Measurements from ENCODE around the gene INHA. TPM values are rescaled to one million over a fixed set of nuclear protein-coding genes. Genes with fewer than 3 reads are reported as not detected.
A peak's percentile ranks its signal among the peaks of the same experiment; 100 is the strongest.

The INHA gene
- total and polyA plus RNA-seq, 2 donors = 0.05 to 0.71 TPM

DNA sequence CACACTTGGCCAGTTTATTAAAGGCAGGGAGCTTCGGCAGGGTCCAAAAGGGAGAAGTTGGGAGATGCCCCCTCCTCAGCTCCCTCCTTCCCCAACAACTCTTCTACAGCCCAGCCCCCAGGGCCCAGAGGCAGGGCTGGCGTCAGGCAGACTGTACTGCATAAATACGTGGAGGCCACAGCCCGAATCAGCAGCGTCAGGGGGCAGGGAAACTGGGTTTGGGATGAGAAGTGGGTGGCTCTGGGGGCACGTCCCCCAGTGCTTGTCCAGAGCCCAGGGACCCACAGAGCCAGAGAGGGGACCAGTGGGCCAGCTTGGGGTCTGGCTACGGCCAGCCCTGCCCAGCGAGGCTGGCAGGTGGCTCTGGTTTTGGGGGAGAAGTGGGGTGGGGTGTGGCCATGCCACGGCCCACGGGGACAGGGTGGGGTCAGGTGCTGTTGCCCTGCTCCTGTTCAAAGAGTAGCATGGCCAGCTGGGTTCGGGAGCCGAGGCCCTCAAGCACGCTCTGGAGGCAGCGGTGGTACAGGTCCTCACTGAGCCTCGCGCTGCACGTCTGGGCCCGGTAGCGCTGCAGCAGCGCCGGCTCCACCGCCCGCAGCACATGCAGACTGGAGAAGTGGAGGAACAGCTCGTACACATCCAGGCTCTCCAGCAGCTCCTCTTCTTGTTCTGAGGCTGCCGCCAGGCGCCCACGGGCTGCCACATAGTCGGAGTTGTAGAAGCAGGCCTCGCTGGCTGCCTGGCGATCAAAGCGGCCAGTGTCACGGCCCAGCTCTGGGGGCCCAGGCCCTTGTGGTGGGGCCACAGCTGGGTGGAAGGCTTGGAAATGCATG is 32.9 kb upstream of the INHA start:
- Histone ChIP-seq H3K4me1 (ENCODE audit: control insufficient read depth in 2 of 2, insufficient read depth in 2 of 2, low read length in 2 of 2) (peaks cover 13 to 23% of the 10 kb centered on the region in 2 donors), H3K27me3 (ENCODE audit: control insufficient read depth in 2 of 2, insufficient read depth in 1 of 2, low read length in 1 of 2) (peaks cover 0 to 58% of the 10 kb centered on the region in 2 donors), H3K36me3 (ENCODE audit: control insufficient read depth in 2 of 2, insufficient read depth in 2 of 2, low read length in 1 of 2) (peaks cover 3 to 18% of the 10 kb centered on the region in 2 donors), H3K27ac (ENCODE audit: low read depth in 1 of 2, low read length in 1 of 2) (no peak overlapping the region), H3K9me3 (ENCODE audit: control insufficient read depth in 2 of 2, insufficient read depth in 1 of 2, low read length in 1 of 2) (peaks cover 0 to 1% of the 10 kb centered on the region in 2 donors), H3K4me3 (ENCODE audit: low read length in 2 of 2) (no peak overlapping the region)
- WGBS = 96% methylated on average over 32 of the region's 32 CpGs
- no peak for DNase-seq (ENCODE audit: low read depth in 6 of 9, low spot score in 9 of 9)

GRCh38 chr2:219539926-219540678 is 32.0 kb upstream of the INHA start:
- no peak overlapping the region for H3K27ac ChIP-seq (ENCODE audit: low read depth in 1 of 2, low read length in 1 of 2)
- DNase-seq (ENCODE audit: low read depth in 6 of 9, low spot score in 9 of 9) = no peak
- H3K4me1 ChIP-seq (ENCODE audit: control insufficient read depth in 2 of 2, insufficient read depth in 2 of 2, low read length in 2 of 2) = peaks cover 13 to 27% of the 10 kb centered on the region in 2 donors
- H3K4me3 ChIP-seq (ENCODE audit: low read length in 2 of 2) = no peak overlapping the region
- WGBS = 98% methylated on average over 46 of the region's 46 CpGs
- H3K27me3 ChIP-seq (ENCODE audit: control insufficient read depth in 2 of 2, insufficient read depth in 1 of 2, low read length in 1 of 2) = peaks cover 5 to 57% of the 10 kb centered on the region in 2 donors
- peaks cover 3 to 18% of the 10 kb centered on the region in 2 donors for H3K36me3 ChIP-seq (ENCODE audit: control insufficient read depth in 2 of 2, insufficient read depth in 2 of 2, low read length in 1 of 2)
- peaks cover 0 to under 1% of the 10 kb centered on the region in 2 donors for H3K9me3 ChIP-seq (ENCODE audit: control insufficient read depth in 2 of 2, insufficient read depth in 1 of 2, low read length in 1 of 2)

GRCh38 chr2:219540784-219541504 is 31.2 kb upstream of the INHA start:
- DNase-seq (ENCODE audit: low read depth in 6 of 9, low spot score in 9 of 9) = no peak
- Histone ChIP-seq H3K9me3 (ENCODE audit: control insufficient read depth in 2 of 2, insufficient read depth in 1 of 2, low read length in 1 of 2) (no peaks in the 10 kb centered on the region), H3K36me3 (ENCODE audit: control insufficient read depth in 2 of 2, insufficient read depth in 2 of 2, low read length in 1 of 2) (peaks cover 3 to 18% of the 10 kb centered on the region in 2 donors), H3K27me3 (ENCODE audit: control insufficient read depth in 2 of 2, insufficient read depth in 1 of 2, low read length in 1 of 2) (peaks cover 11 to 64% of the 10 kb centered on the region in 2 donors), H3K4me3 (ENCODE audit: low read length in 2 of 2) (no peak overlapping the region), H3K4me1 (ENCODE audit: control insufficient read depth in 2 of 2, insufficient read depth in 2 of 2, low read length in 2 of 2) (peaks cover 13 to 27% of the 10 kb centered on the region in 2 donors), H3K27ac (ENCODE audit: low read depth in 1 of 2, low read length in 1 of 2) (no peak overlapping the region)
- WGBS = 94% methylated on average over 12 of the region's 12 CpGs

- peaks cover 13 to 27% of the 10 kb centered on the region in 2 donors for H3K4me1 ChIP-seq (ENCODE audit: control insufficient read depth in 2 of 2, insufficient read depth in 2 of 2, low read length in 2 of 2)
- no peak overlapping the region for H3K27ac ChIP-seq (ENCODE audit: low read depth in 1 of 2, low read length in 1 of 2)
- WGBS = 2% methylated on average over 48 of the region's 48 CpGs
- peaks cover 12 to 60% of the 10 kb centered on the region in 2 donors for H3K27me3 ChIP-seq (ENCODE audit: control insufficient read depth in 2 of 2, insufficient read depth in 1 of 2, low read length in 1 of 2)
- peak overlapping the region; percentile 41 to 78 for H3K4me3 ChIP-seq (ENCODE audit: low read length in 2 of 2)
- peaks cover 3 to 18% of the 10 kb centered on the region in 2 donors for H3K36me3 ChIP-seq (ENCODE audit: control insufficient read depth in 2 of 2, insufficient read depth in 2 of 2, low read length in 1 of 2)
- peak; percentile 73 to 92 (median 82) for DNase-seq (ENCODE audit: low read depth in 6 of 9, low spot score in 9 of 9)
- H3K9me3 ChIP-seq (ENCODE audit: control insufficient read depth in 2 of 2, insufficient read depth in 1 of 2, low read length in 1 of 2) = no peaks in the 10 kb centered on the region
Measured at GRCh38 chr2:219541611-219542180, 30.4 kb upstream of the INHA start.

DNA sequence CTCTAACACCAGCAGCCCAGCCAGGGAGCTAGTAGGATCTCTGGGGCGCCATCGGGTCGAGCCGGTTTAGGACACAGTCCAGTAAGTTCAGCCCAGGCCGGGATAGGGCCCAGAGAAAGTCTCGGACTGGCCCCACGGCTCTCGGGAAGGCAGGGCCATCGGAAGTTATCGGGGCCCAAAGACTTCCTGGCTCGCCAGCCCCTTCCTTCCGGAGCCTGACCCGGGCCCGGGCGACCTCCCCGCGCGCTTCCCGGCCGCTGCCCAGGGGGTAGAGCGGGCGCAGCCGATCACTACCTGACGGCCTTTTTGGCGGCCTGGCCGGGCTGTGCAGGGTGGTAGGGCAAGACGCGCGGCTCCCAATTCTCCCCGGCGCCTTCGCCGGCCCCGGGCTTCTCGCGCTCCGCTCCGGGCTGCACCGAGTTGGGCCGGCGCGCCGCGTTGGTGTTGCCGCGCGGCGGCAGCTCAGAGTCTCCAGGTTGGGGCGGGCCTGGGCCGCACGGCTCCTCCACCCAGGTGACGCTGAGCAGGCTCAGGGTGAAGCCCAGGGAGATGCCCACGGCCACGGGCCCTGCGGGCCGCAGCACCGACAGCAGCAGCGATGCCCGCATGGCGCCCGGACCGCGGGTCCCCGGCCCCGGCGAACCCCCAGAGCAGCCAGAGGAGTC is 29.0 kb upstream of the INHA start:
- WGBS = under 1% methylated on average over 66 of the region's 66 CpGs
- H3K4me3 ChIP-seq (ENCODE audit: low read length in 2 of 2) = peak overlapping the region; percentile 58 to 78
- H3K27me3 ChIP-seq (ENCODE audit: control insufficient read depth in 2 of 2, insufficient read depth in 1 of 2, low read length in 1 of 2) = peaks cover 12 to 59% of the 10 kb centered on the region in 2 donors
- H3K27ac ChIP-seq (ENCODE audit: low read depth in 1 of 2, low read length in 1 of 2) = peak overlapping the region in 1 of 2 donors; percentile 84
- peaks cover 13 to 27% of the 10 kb centered on the region in 2 donors for H3K4me1 ChIP-seq (ENCODE audit: control insufficient read depth in 2 of 2, insufficient read depth in 2 of 2, low read length in 2 of 2)
- no peak for DNase-seq (ENCODE audit: low read depth in 6 of 9, low spot score in 9 of 9)
- peaks cover 0 to 1% of the 10 kb centered on the region in 2 donors for H3K9me3 ChIP-seq (ENCODE audit: control insufficient read depth in 2 of 2, insufficient read depth in 1 of 2, low read length in 1 of 2)
- H3K36me3 ChIP-seq (ENCODE audit: control insufficient read depth in 2 of 2, insufficient read depth in 2 of 2, low read length in 1 of 2) = peaks cover 3 to 18% of the 10 kb centered on the region in 2 donors

DNA sequence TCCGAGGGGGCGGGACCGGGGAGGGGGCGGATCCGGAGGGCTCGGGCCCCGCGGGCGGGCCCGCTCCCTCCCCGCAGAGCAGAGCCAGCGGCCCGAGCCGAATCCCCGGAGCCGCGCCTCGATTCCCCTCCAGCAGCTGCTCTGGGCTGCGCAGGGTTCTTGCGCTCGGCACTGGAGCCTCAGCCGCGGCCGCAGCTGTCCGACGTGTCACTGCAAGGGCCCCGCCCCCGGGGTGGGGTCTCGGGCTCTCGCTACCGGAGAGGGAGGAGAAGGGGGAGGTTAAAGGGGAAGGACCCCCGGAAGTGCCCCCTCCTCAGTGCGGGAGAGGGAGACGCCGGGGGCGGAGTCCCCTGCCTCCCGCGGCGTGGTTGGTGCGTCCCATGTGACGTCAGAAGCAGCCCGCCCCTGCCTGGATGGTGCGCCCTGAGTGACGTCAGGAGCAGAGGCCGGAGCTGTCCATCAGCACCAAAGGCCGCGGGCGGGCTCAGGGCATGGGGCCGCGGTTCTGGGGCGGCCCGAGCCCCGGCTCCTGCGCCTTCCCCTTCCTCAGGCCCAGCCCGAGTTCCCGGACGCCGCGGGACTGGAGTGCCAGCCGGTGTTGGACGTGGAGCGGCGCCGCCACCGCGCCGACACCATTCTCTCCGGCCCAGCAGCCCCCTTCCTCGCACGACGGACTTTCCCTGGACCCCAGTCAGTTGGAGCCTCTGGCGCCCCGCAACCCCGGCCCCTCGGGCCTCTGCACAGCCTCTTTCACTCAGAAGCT is 28.3 kb upstream of the INHA start, which contains the start of the genes CHPF and TMEM198:
TSS of gene CHPF (minus strand) at position 214 of the 763 bp plus-strand sequence. CDS start 271 bp downstream, outside the sequence.
TSS of gene TMEM198 (plus strand) at position 433 of the 763 bp plus-strand sequence. CDS start 700 bp downstream, outside the sequence.
- Histone ChIP-seq H3K4me1 (ENCODE audit: control insufficient read depth in 2 of 2, insufficient read depth in 2 of 2, low read length in 2 of 2) (peaks cover 13 to 27% of the 10 kb centered on the region in 2 donors), H3K4me3 (ENCODE audit: low read length in 2 of 2) (peak within 1 kb of the TSS; percentile 58 to 78), H3K36me3 (ENCODE audit: control insufficient read depth in 2 of 2, insufficient read depth in 2 of 2, low read length in 1 of 2) (peaks cover 3 to 18% of the 10 kb centered on the region in 2 donors), H3K27ac (ENCODE audit: low read depth in 1 of 2, low read length in 1 of 2) (peak within 1 kb of the TSS; percentile 81 to 84), H3K27me3 (ENCODE audit: control insufficient read depth in 2 of 2, insufficient read depth in 1 of 2, low read length in 1 of 2) (peaks cover 12 to 66% of the 10 kb centered on the region in 2 donors), H3K9me3 (ENCODE audit: control insufficient read depth in 2 of 2, insufficient read depth in 1 of 2, low read length in 1 of 2) (peaks cover 0 to 1% of the 10 kb centered on the region in 2 donors)
- under 1% methylated on average over 75 of the region's 75 CpGs for WGBS
- peak; percentile 81 to 98 (median 94) for DNase-seq (ENCODE audit: low read depth in 6 of 9, low spot score in 9 of 9)

GRCh38 chr2:219544567-219544966 is 27.5 kb upstream of the INHA start:
- peaks cover 0 to 1% of the 10 kb centered on the region in 2 donors for H3K9me3 ChIP-seq (ENCODE audit: control insufficient read depth in 2 of 2, insufficient read depth in 1 of 2, low read length in 1 of 2)
- H3K27ac ChIP-seq (ENCODE audit: low read depth in 1 of 2, low read length in 1 of 2) = no peak overlapping the region
- peak overlapping the region in 1 of 2 donors; percentile 58 for H3K4me3 ChIP-seq (ENCODE audit: low read length in 2 of 2)
- peaks cover 13 to 25% of the 10 kb centered on the region in 2 donors for H3K4me1 ChIP-seq (ENCODE audit: control insufficient read depth in 2 of 2, insufficient read depth in 2 of 2, low read length in 2 of 2)
- no peak for DNase-seq (ENCODE audit: low read depth in 6 of 9, low spot score in 9 of 9)
- WGBS = 57% methylated on average over 9 of the region's 9 CpGs
- H3K27me3 ChIP-seq (ENCODE audit: control insufficient read depth in 2 of 2, insufficient read depth in 1 of 2, low read length in 1 of 2) = peaks cover 14 to 73% of the 10 kb centered on the region in 2 donors
- peaks cover 2 to 14% of the 10 kb centered on the region in 2 donors for H3K36me3 ChIP-seq (ENCODE audit: control insufficient read depth in 2 of 2, insufficient read depth in 2 of 2, low read length in 1 of 2)
